ENCODE data around the gene ATAT1.
A peak's percentile ranks its signal among the peaks of the same experiment; 100 is the strongest.
"Not testable (repeated sequence)": the region's sequence is repeated elsewhere in the genome, so short reads cannot be mapped to it uniquely, and the experiment has no call there.

ATAT1 gene

GRCh38 chr6:30592287-30592686 is 34.4 kb upstream of the ATAT1 start:
- TF ChIP-seq, protein P1, sequence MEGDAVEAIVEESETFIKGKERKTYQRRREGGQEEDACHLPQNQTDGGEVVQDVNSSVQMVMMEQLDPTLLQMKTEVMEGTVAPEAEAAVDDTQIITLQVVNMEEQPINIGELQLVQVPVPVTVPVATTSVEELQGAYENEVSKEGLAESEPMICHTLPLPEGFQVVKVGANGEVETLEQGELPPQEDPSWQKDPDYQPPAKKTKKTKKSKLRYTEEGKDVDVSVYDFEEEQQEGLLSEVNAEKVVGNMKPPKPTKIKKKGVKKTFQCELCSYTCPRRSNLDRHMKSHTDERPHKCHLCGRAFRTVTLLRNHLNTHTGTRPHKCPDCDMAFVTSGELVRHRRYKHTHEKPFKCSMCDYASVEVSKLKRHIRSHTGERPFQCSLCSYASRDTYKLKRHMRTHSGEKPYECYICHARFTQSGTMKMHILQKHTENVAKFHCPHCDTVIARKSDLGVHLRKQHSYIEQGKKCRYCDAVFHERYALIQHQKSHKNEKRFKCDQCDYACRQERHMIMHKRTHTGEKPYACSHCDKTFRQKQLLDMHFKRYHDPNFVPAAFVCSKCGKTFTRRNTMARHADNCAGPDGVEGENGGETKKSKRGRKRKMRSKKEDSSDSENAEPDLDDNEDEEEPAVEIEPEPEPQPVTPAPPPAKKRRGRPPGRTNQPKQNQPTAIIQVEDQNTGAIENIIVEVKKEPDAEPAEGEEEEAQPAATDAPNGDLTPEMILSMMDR (IDR thresholded peaks at IDR 0.05; ENCODE audit: low read depth, low read length): no peak
- in situ Hi-C loops (cut with HindIII; ENCODE audit: low sequenced_read_pairs): no loop called here
- H3K4me3 ChIP-seq (ENCODE audit: low read depth, low read length): no peak overlapping the region
- no peak for DNase-seq (ENCODE audit: low read depth, low spot score)

DNA sequence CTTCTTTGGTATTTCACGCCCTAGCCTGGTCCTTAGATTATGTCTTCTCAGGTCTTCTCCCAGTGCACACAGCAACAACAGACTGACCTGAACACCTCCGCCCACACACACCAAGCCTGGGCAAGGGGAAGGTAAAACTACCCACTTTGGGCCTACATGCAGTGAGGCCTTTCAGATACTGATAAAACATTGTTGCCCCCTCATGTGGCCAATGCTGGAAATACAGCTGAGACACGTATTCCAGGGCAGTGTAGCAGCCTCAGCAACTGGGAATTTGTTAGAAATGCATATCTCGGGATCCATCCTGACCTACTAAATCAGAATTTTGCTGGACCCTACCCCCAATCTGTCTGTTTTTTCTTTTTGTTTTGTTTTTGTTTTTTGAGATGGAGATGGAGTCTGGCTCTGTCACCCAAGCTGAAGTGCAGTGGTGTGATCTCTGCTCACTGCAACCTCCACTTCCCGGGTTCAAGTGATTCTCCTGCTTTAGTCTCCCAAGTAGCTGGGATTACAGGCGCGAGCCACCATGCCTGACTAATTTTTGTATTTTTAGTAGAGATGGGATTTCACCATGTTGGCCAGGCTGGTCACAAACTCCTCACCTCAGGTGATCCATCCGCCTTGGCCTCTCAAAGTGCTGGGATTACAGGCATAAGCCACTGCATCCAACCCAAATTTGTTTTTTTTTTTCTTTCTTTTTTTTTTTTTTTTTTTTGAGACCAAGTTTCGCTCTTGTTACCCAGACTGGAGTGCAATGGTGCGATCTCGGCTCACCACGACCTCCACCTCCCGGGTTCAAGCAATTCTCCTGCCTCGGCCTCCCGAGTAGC is 29.1 kb upstream of the ATAT1 start:
- TF ChIP-seq, protein P1 (IDR thresholded peaks at IDR 0.05; ENCODE audit: low read depth, low read length): peak; percentile 74
- peak; percentile 78 for DNase-seq (ENCODE audit: low read depth, low spot score)
- H3K4me3 ChIP-seq (ENCODE audit: low read depth, low read length); in situ Hi-C loops (cut with HindIII; ENCODE audit: low sequenced_read_pairs): not testable (repeated sequence)

- no peak for DNase-seq (ENCODE audit: low read depth, low spot score)
- H3K4me3 ChIP-seq (ENCODE audit: low read depth, low read length): no peak overlapping the region
- in situ Hi-C loops (cut with HindIII; ENCODE audit: low sequenced_read_pairs): no loop called here
- TF ChIP-seq, protein P1 (IDR thresholded peaks at IDR 0.05; ENCODE audit: low read depth, low read length): no peak
Measured at GRCh38 chr6:30598912-30599624, 27.6 kb upstream of the ATAT1 start.

DNA sequence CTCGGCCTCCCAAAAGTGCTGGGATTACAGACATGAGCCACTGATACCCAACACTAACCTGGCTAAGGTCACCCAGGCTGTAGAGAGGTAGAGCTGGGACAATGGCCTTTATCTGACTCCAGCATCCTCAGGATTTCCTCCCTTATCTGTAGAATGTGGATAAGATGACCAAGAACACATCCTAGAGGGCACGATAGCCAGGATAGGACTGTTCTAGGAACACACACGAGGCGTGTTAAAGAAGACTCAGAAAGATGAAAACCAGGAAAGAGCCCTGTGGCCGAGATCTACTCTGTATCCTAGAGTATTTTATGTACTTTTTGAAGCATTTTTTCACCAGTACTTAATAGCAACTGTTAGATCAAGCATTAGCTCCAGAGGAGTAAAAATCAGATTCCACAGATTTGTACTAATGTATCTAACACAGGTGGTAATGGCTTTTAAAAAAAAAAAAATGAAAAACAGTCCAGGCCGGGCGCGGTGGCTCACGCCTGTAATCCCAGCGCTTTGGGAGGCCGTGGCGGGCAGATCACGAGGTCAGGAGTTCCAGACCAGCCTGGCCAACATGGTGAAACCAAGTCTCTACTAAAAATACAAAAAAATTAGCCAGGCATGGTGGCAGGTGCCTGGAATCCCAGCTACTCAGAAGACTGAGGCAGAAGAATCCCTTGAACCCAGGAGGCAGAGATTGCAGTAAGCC is 26.9 kb upstream of the ATAT1 start:
- in situ Hi-C loops (cut with HindIII; ENCODE audit: low sequenced_read_pairs): no loop called here
- DNase-seq (ENCODE audit: low read depth, low spot score): no peak
- TF ChIP-seq, protein P1 (IDR thresholded peaks at IDR 0.05; ENCODE audit: low read depth, low read length): no peak
- H3K4me3 ChIP-seq (ENCODE audit: low read depth, low read length): no peak overlapping the region

- H3K4me3 ChIP-seq (ENCODE audit: low read depth, low read length): no peak overlapping the region
- TF ChIP-seq, protein P1 (IDR thresholded peaks at IDR 0.05; ENCODE audit: low read depth, low read length): no peak
- in situ Hi-C loops (cut with HindIII; ENCODE audit: low sequenced_read_pairs): no loop called here
- no peak for DNase-seq (ENCODE audit: low read depth, low spot score)
Measured at GRCh38 chr6:30600451-30600961, 26.2 kb upstream of the ATAT1 start.

- TF ChIP-seq, protein P1 (IDR thresholded peaks at IDR 0.05; ENCODE audit: low read depth, low read length): no peak
- in situ Hi-C loops (cut with HindIII; ENCODE audit: low sequenced_read_pairs): no loop called here
- no peak for DNase-seq (ENCODE audit: low read depth, low spot score)
- H3K4me3 ChIP-seq (ENCODE audit: low read depth, low read length): no peak overlapping the region
Measured at GRCh38 chr6:30601436-30601814, 25.2 kb upstream of the ATAT1 start.
